HepG2 (cell line): Measurements from ENCODE around the gene C17orf58. TPM values are rescaled to one million over a fixed set of nuclear protein-coding genes. Genes with fewer than 3 reads are reported as not detected.

Experiments
- FOSL2 ChIP-seq: sonication (generic); formaldehyde crosslinking; IDR thresholded peaks from 2 replicates; pipeline ENCODE4 v1.4.0; 2020; ENCODE audit warnings: missing genetic modification reagents
- FOXJ3 ChIP-seq: sonication (generic); formaldehyde crosslinking; IDR thresholded peaks from 2 replicates; pipeline ENCODE4 v1.4.0; 2020; ENCODE audit warnings: missing genetic modification reagents, mild to moderate bottlenecking, borderline replicate concordance
- HHEX ChIP-seq: IDR thresholded peaks from 2 replicates; pipeline ENCODE4 v1.6.1; 2016; ENCODE audit warnings: control low read depth
- KAT8 ChIP-seq: IDR thresholded peaks from 2 replicates; pipeline ENCODE4 v1.6.1; 2016; ENCODE audit warnings: missing genetic modification reagents, missing compliant biosample characterization
- KMT2A ChIP-seq: sonication (generic); formaldehyde crosslinking; IDR thresholded peaks from 2 replicates; pipeline ENCODE4 v1.4.0; 2020; ENCODE audit warnings: missing genetic modification reagents
- MLX ChIP-seq: IDR thresholded peaks from 2 replicates; pipeline ENCODE4 v1.6.1; 2016
- NR2F1 ChIP-seq, 2 experiments: fragments of 450-650 bp in 1 of 2; formaldehyde crosslinking in 1 of 2; IDR thresholded peaks; 2 replicates each; pipeline versions ENCODE4 v1.5.0 to v1.6.1; 2016 to 2020; ENCODE audit warnings: mild to moderate bottlenecking in 1 of 2, missing compliant biosample characterization in 1 of 2, missing genetic modification reagents in 1 of 2, moderate library complexity in 1 of 2
- SRY ChIP-seq: sonication (generic); formaldehyde crosslinking; IDR thresholded peaks from 2 replicates; pipeline ENCODE4 v1.8.0; 2022; ENCODE audit warnings: mild to moderate bottlenecking, missing genetic modification reagents
- ZBTB33 ChIP-seq: sonication (generic); formaldehyde crosslinking; IDR thresholded peaks from 2 replicates; pipeline ENCODE4 v1.4.0; 2020; ENCODE audit warnings: missing genetic modification reagents
- ZBTB39 ChIP-seq: sonication (generic); formaldehyde crosslinking; IDR thresholded peaks from 2 replicates; pipeline ENCODE4 v1.5.0; 2020; ENCODE audit warnings: missing genetic modification reagents
- ZMYM4 ChIP-seq: sonication (generic); formaldehyde crosslinking; IDR thresholded peaks from 2 replicates; pipeline ENCODE4 v1.8.1; 2023; ENCODE audit warnings: mild to moderate bottlenecking, missing genetic modification reagents
- ZNF280D ChIP-seq: sonication (generic); formaldehyde crosslinking; IDR thresholded peaks from 2 replicates; pipeline ENCODE4 v1.5.1; 2020; ENCODE audit warnings: mild to moderate bottlenecking, missing genetic modification reagents
- ZNF337 ChIP-seq: sonication (generic); formaldehyde crosslinking; IDR thresholded peaks from 2 replicates; pipeline ENCODE4 v1.5.1; 2020; ENCODE audit warnings: missing genetic modification reagents, low read depth, mild to moderate bottlenecking, borderline replicate concordance
- ZNF83 ChIP-seq: sonication (generic); formaldehyde crosslinking; IDR thresholded peaks from 2 replicates; pipeline ENCODE4 v1.4.0; 2020; ENCODE audit warnings: missing genetic modification reagents, mild to moderate bottlenecking, borderline replicate concordance
- ZSCAN29 ChIP-seq: sonication (generic); formaldehyde crosslinking; conservative IDR thresholded peaks from 2 replicates; pipeline ENCODE4 v1.4.0; 2020; ENCODE audit warnings: mild to moderate bottlenecking, missing genetic modification reagents
- polyA plus RNA-seq, 8 experiments: library from polyadenylated mRNA; depleted of rRNA in 3 of 8; stranded (reverse) in 7 of 8; unstranded in 1 of 8; fragments of >200 nt; fragmentation: Illumina TruSeq in 4 of 8; extraction: Trizol in 4 of 8; gene quantifications; 2 replicates each; pipeline versions ENCODE4 v1.2.1 to v1.2.3, GENCODE V29; 2011 to 2016; ENCODE audit warnings: low read depth in 4 of 8, missing spikeins in 1 of 8, mixed read lengths in 1 of 8; ENCODE audit not compliant: insufficient read depth in 1 of 8
- total RNA-seq, 5 experiments: library from RNA; depleted of rRNA; stranded (reverse); fragments of >200 nt; fragmentation: Illumina TruSeq; extraction: Trizol; gene quantifications; 2 replicates each; pipeline ENCODE4 v1.2.3, GENCODE V29; 2016; ENCODE audit warnings: low read depth in 1 of 5
- TF ChIP-seq, protein P1 (sequence below): sonication (generic); formaldehyde crosslinking; IDR thresholded peaks from 2 replicates; pipeline ENCODE4 v1.8.1; 2023; ENCODE audit warnings: mild to moderate bottlenecking, missing genetic modification reagents
- TF ChIP-seq, protein P2 (sequence below): sonication (generic); formaldehyde crosslinking; IDR thresholded peaks from 2 replicates; pipeline ENCODE4 v1.4.0; 2020; ENCODE audit warnings: low read depth, mild to moderate bottlenecking, missing genetic modification reagents

The C17orf58 gene
- total and polyA plus RNA-seq, 2 of the 13 experiments (the other 11 are each of a cell fraction or from before 2014, with no cell fraction given): 15.6 to 15.8 TPM

- TF ChIP-seq, protein P1, sequence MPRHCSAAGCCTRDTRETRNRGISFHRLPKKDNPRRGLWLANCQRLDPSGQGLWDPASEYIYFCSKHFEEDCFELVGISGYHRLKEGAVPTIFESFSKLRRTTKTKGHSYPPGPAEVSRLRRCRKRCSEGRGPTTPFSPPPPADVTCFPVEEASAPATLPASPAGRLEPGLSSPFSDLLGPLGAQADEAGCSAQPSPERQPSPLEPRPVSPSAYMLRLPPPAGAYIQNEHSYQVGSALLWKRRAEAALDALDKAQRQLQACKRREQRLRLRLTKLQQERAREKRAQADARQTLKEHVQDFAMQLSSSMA: no peak
- TF ChIP-seq HHEX (peak; percentile 96), ZSCAN29 (CRISPR knock-in tag) (0 out of 2 replicates have a peak, but pooled peaks have one; percentile 46), ZNF83 (CRISPR knock-in tag) (no peak), FOSL2 (CRISPR knock-in tag) (peak; percentile 64), ZBTB39 (CRISPR knock-in tag) (0 out of 2 replicates have a peak, but pooled peaks have one; percentile 20), ZMYM4 (CRISPR knock-in tag) (peak; percentile 94), ZNF337 (CRISPR knock-in tag) (no peak), SRY (CRISPR knock-in tag) (no peak), ZBTB33 (no peak), KAT8 (CRISPR knock-in tag) (peak; percentile 83; the same call in 1 of the 2 replicates), ZNF280D (peak; percentile 67; the same call in 1 of the 2 replicates), MLX (CRISPR knock-in tag) (peak; percentile 61; the same call in 1 of the 2 replicates), FOXJ3 (CRISPR knock-in tag) (0 out of 2 replicates have a peak, but pooled peaks have one; percentile 14), KMT2A (CRISPR knock-in tag) (peak; percentile 75), NR2F1 (CRISPR knock-in tag; IDR thresholded peaks at IDR 0.05) (peak; percentile 78 to 82)
- TF ChIP-seq, protein P2, sequence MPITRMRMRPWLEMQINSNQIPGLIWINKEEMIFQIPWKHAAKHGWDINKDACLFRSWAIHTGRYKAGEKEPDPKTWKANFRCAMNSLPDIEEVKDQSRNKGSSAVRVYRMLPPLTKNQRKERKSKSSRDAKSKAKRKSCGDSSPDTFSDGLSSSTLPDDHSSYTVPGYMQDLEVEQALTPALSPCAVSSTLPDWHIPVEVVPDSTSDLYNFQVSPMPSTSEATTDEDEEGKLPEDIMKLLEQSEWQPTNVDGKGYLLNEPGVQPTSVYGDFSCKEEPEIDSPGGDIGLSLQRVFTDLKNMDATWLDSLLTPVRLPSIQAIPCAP (CRISPR knock-in tag): no peak
Observed at GRCh38 chr17:68029512-68030215, 33.4 kb upstream of the C17orf58 start (continued).
